HCT116 (cell line): ENCODE results near the gene LRRK1. TPM values are rescaled to one million over a fixed set of nuclear protein-coding genes. Genes with fewer than 3 reads are reported as not detected.

ENCODE experiments used
- ATAC-seq: fragments of 200-7000 bp; cut with Tn5 transposase; 2 replicates; pipeline ENCODE4 v1.9.1; 2020; ENCODE audit warnings: mild to moderate bottlenecking, moderate library complexity
- BruUV-seq: library from RNA; stranded (reverse); fragments of 400-500 nt; replicated peaks from 2 replicates; lab custom pipeline; 2021; lab: Mats Ljungman, UMichigan
- CTCF ChIA-PET: fragments of 300-600 bp; sonication (Branson Sonifier 250); formaldehyde crosslinking; loops from one replicate; lab custom pipeline; 2021; ENCODE audit warnings: antibody characterized with exemption; lab: Charles Lee
- POLR2A ChIA-PET: fragments of 300-600, 350-600 bp; sonication (Branson Sonifier 250); formaldehyde crosslinking; loops from one replicate; lab custom pipeline; 2021; ENCODE audit warnings: antibody characterized with exemption; lab: Charles Lee
- RAD21 ChIA-PET, 2 experiments: fragments of 300-600 bp; sonication (Branson Sonifier 250); formaldehyde crosslinking; loops; one replicate each; lab custom pipeline; 2023; ENCODE audit warnings: low total read pairs in 2 of 2; ENCODE audit not compliant: uncharacterized antibody in 2 of 2, unreplicated experiment in 2 of 2, low non-redundant PET in 1 of 2; lab: Charles Lee
- DNase-seq: peaks from one replicate; pipeline ENCODE4 v3.0.0-alpha.2; 2010; ENCODE audit warnings: low read depth, low spot score
- H2AFZ ChIP-seq: fragments of 200-600 bp; shearing (Covaris generic), sonication (generic); 2 replicates; pipeline ENCODE4 v1.6.1; 2017; ENCODE audit warnings: low read depth, mixed run types, mixed read lengths, antibody characterized with exemption, low read length; ENCODE audit not compliant: poor library complexity, severe bottlenecking
- H3K27ac ChIP-seq: 2 replicates; pipeline ENCODE4 v1.5.1; 2012; ENCODE audit warnings: low read depth, low read length
- H3K27me3 ChIP-seq: fragments of 200-600 bp; sonication (generic); 2 replicates; pipeline ENCODE4 v1.6.1; 2016; ENCODE audit warnings: mixed run types, low read length, mixed read lengths; ENCODE audit not compliant: insufficient read depth
- H3K36me3 ChIP-seq, 2 experiments: fragments of 200-500 bp in 1 of 2; fragments of 200-600 bp in 1 of 2; sonication (Bioruptor generic) in 1 of 2; sonication (generic) in 1 of 2; 2 replicates each; pipeline versions ENCODE4 v1.5.1 to v1.6.1; 2014 to 2016; ENCODE audit warnings: low read length in 2 of 2, inconsistent platforms in 1 of 2, mixed read lengths in 1 of 2, mixed run types in 1 of 2; ENCODE audit not compliant: insufficient read depth in 2 of 2, control insufficient read depth in 1 of 2
- H3K4me1 ChIP-seq, 2 experiments: fragments of 200-600 bp in 1 of 2; sonication (generic) in 1 of 2; 2 replicates each; pipeline versions ENCODE4 v1.5.1 to v1.6.1; 2012 to 2017; ENCODE audit warnings: low read length in 2 of 2, inconsistent platforms in 1 of 2, mild to moderate bottlenecking in 1 of 2, mixed read lengths in 1 of 2, mixed run types in 1 of 2, moderate library complexity in 1 of 2; ENCODE audit not compliant: insufficient read depth in 2 of 2, control insufficient read depth in 1 of 2
- H3K4me2 ChIP-seq: fragments of 200-600 bp; sonication (generic); 2 replicates; pipeline ENCODE4 v1.6.1; 2017; ENCODE audit warnings: mixed run types, low read length, mixed read lengths
- H3K4me3 ChIP-seq, 2 experiments: fragments of 200-600 bp in 1 of 2; sonication (generic) in 1 of 2; replicated peaks in 1 of 2; 2 replicates each; pipeline ENCODE4 v1.5.1; 2011 to 2016; ENCODE audit warnings: low read length in 2 of 2, control low read depth in 1 of 2, low read depth in 1 of 2, mild to moderate bottlenecking in 1 of 2, mixed read lengths in 1 of 2, mixed run types in 1 of 2
- H3K79me2 ChIP-seq: fragments of 200-600 bp; sonication (generic); 2 replicates; pipeline ENCODE4 v1.6.1; 2017; ENCODE audit warnings: mild to moderate bottlenecking, mixed run types, low read length, moderate library complexity, mixed read lengths; ENCODE audit not compliant: insufficient read depth
- H3K9ac ChIP-seq: fragments of 200-600 bp; sonication (generic); 2 replicates; pipeline ENCODE4 v1.6.1; 2016; ENCODE audit warnings: low read length, mixed read lengths
- H3K9me2 ChIP-seq: fragments of 200-600 bp; sonication (generic), shearing (Covaris generic); 2 replicates; pipeline ENCODE4 v1.6.1; 2017; ENCODE audit warnings: mixed run types, mild to moderate bottlenecking, moderate library complexity; ENCODE audit not compliant: insufficient read depth
- H3K9me3 ChIP-seq, 2 experiments: fragments of 200-500 bp in 1 of 2; fragments of 200-600 bp in 1 of 2; sonication (Bioruptor generic) in 1 of 2; sonication (generic) in 1 of 2; 2 replicates each; pipeline ENCODE4 v1.6.1; 2014 to 2017; ENCODE audit warnings: low read length in 2 of 2, mixed read lengths in 2 of 2, inconsistent platforms in 1 of 2, low read depth in 1 of 2, mild to moderate bottlenecking in 1 of 2, mixed run types in 1 of 2, moderate library complexity in 1 of 2; ENCODE audit not compliant: control insufficient read depth in 1 of 2, insufficient read depth in 1 of 2
- H4K20me1 ChIP-seq: fragments of 200-600 bp; sonication (generic), shearing (Covaris generic); 2 replicates; pipeline ENCODE4 v1.6.1; 2017; ENCODE audit warnings: mixed run types, mild to moderate bottlenecking, moderate library complexity; ENCODE audit not compliant: insufficient read depth
- CBX3 ChIP-seq: IDR thresholded peaks from 2 replicates; pipeline ENCODE4 v1.6.1; 2012; ENCODE audit warnings: low read depth
- EZH2 ChIP-seq: fragments of 200-600 bp; sonication (generic); IDR thresholded peaks from 2 replicates; pipeline ENCODE4 v1.6.1; 2017; ENCODE audit warnings: antibody characterized with exemption, mixed run types
- FOSL1 ChIP-seq: IDR thresholded peaks from 2 replicates; pipeline ENCODE4 v1.6.1; 2012; ENCODE audit warnings: low read depth
- JUND ChIP-seq: IDR thresholded peaks from 2 replicates; pipeline ENCODE4 v1.6.1; 2012
- SIN3A ChIP-seq: IDR thresholded peaks from 2 replicates; pipeline ENCODE4 v1.6.1; 2012; ENCODE audit warnings: low read depth
- SP1 ChIP-seq: IDR thresholded peaks from 2 replicates; pipeline ENCODE4 v1.6.1; 2012; ENCODE audit warnings: low read depth
- TCF7L2 ChIP-seq: IDR thresholded peaks from 2 replicates; pipeline ENCODE4 v1.7.0; 2011; ENCODE audit warnings: borderline replicate concordance, inconsistent platforms; ENCODE audit not compliant: insufficient read depth, insufficient read length; ENCODE audit errors: extremely low read depth
- YY1 ChIP-seq: IDR thresholded peaks from 2 replicates; pipeline ENCODE4 v1.6.1; 2011; ENCODE audit warnings: low read length, low read depth, moderate library complexity, mild to moderate bottlenecking; ENCODE audit not compliant: insufficient replicate concordance; ENCODE audit errors: extremely low read depth
- ZNF274 ChIP-seq: fragments of 200-500 bp; sonication (Bioruptor generic); IDR thresholded peaks from 2 replicates; pipeline ENCODE4 v1.6.1; 2014; ENCODE audit warnings: mild to moderate bottlenecking, low read depth, low read length, inconsistent platforms
- intact Hi-C: fragments of 100-400 bp; cut with micrococcal nuclease; formaldehyde crosslinking; loops from 2 replicates; pipeline ENCODE4 v1.10.0; 2022
- total RNA-seq: library from RNA; stranded (reverse); gene quantifications from one replicate; pipeline ENCODE4 v1.2.1, GENCODE V29; 2021; ENCODE audit not compliant: unreplicated experiment

LRRK1 gene
- total RNA-seq, 1 experiment from 2014 or later, result 21.6 TPM

DNA sequence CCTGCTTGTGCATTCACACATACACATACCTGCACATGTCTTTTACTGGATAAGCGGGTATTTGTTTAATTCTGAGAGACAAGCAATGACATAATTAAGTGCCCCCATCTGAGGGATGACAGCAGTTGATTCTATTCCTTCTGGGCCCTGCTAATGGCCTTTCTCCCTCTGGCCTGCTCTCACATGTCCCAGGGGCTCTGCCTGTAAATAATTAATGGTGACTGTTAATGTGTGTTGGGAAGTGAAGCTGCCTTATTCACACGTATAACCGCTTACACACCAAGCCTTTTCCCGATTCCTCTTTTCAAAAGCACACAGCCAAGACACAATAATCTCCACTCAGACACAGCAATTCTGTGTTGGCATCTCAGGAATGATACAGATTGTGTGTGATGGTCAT lies 47.8 kb downstream of the LRRK1 start:
- no TSS peak for BruUV-seq

DNA sequence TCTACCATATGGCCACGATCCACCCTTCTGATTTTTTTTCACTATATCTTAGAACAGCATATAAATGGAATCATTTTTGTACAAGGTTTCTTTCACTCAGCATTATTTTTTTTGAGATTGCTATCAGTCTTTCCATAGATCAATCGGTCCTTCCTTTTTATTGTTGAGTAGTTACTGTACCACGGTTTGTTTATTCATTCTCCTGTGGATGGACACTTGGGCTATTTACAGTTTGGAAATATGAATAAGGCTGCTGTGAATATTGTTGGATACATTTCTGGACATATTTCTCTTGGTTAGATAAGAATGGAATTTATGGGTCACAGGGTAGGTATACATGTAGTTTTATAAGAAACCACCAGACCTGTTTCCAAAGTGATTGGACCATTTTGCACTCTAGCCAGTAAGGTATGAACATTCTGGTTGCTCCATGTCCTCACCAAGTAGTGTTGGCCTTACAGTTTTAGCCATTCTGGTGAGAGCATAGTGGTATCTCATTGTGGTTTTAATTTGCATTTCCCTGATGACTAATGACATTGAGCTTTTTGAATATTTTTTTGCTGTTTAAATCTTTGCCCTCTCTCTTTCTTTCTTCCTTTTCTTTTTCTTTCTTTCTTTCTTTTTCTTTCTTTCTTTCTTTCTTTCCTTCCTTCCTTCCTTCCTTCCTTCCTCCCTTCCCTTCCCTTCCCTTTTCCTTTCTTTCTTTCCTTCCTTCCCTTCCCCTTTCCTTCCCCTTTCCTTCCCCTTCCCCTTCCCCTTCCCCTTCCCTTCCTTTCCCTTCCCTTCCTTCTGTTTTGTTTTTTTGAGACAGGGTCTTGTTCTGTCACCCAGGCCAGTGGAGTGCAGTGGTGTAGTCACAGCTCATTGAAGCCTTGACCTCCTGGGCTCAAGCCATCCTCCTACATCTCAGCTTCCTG lies 49.2 kb downstream of the LRRK1 start:
- Histone ChIP-seq H3K4me2 (no peak overlapping the region), H3K27me3 (no peaks in the 10 kb centered on the region), H3K9ac (no peak overlapping the region), H3K4me1 (no peaks in the 10 kb centered on the region), H3K27ac (no peak overlapping the region), H3K79me2 (no peaks in the 10 kb centered on the region), H3K9me3 (no peaks in the 10 kb centered on the region), H4K20me1 (no peaks in the 10 kb centered on the region), H3K9me2 (no peaks in the 10 kb centered on the region), H3K4me3 (no peak overlapping the region), H2AFZ (no peak overlapping the region), H3K36me3 (no peaks in the 10 kb centered on the region)
- ChIA-PET CTCF (no interaction called here), POLR2A (no interaction called here), RAD21 (no interaction called here)
- no peak for TF ChIP-seq YY1
- TF ChIP-seq SP1, result no peak
- no peak for TF ChIP-seq SIN3A
- TF ChIP-seq EZH2, result no peak
- no peak for TF ChIP-seq TCF7L2
- BruUV-seq, result no TSS peak
- ATAC-seq (no peak), DNase-seq (no peak)
- intact Hi-C loops, result no loop called here

More for the DNA sequence above, 47.8 kb downstream of the LRRK1 start:
- DNase-seq (no peak), ATAC-seq (no peak)
- Histone ChIP-seq H3K27me3 (no peaks in the 10 kb centered on the region), H3K27ac (no peak overlapping the region), H3K4me1 (no peaks in the 10 kb centered on the region), H3K4me2 (no peak overlapping the region), H3K36me3 (no peaks in the 10 kb centered on the region), H3K9ac (no peak overlapping the region), H3K9me3 (no peaks in the 10 kb centered on the region), H2AFZ (no peak overlapping the region), H3K79me2 (no peaks in the 10 kb centered on the region; the same call in 1 of the 2 replicates), H3K4me3 (no peak overlapping the region), H4K20me1 (no peaks in the 10 kb centered on the region), H3K9me2 (no peaks in the 10 kb centered on the region)
- ChIA-PET RAD21 (no interaction called here), CTCF (no interaction called here), POLR2A (no interaction called here)
- TF ChIP-seq FOSL1 (no peak), JUND (no peak), ZNF274 (no peak), CBX3 (no peak)
- intact Hi-C loops, result no loop called here
